K562 (cell line): ENCODE measurements around the gene CDC6. TPM values are rescaled to one million over a fixed set of nuclear protein-coding genes. Genes with fewer than 3 reads are reported as not detected.
A peak's percentile ranks its signal among the peaks of the same experiment; 100 is the strongest.

Experiments
- ATAC-seq: fragments of 200-7000 bp; cut with Tn5 transposase; 3 replicates; pipeline ENCODE4 v1.9.1; 2020; ENCODE audit warnings: moderate library complexity
- BruUV-seq: library from RNA; stranded (reverse); fragments of 400-500 nt; replicated peaks from 2 replicates; lab custom pipeline; 2021; lab: Mats Ljungman, UMichigan
- CTCF ChIA-PET: fragments of 300-600 bp; formaldehyde crosslinking; extraction: SDS; loops from one replicate; lab custom pipeline; 2021; ENCODE audit warnings: low intra/inter-chr PET ratio; lab: Yijun Ruan, JAX
- POLR2A ChIA-PET: fragments of 300-600, 350-650 bp; sonication (Branson Sonifier 250); formaldehyde crosslinking; extraction: SDS; loops from one replicate; lab custom pipeline; 2021; ENCODE audit warnings: antibody characterized with exemption, inconsistent platforms; lab: Yijun Ruan, JAX
- DNase-seq, 4 experiments: peaks; one replicate each; pipeline versions ENCODE4 v3.0.0 to v3.0.0-alpha.2; 2011 to 2018; ENCODE audit warnings: low spot score in 3 of 4, mixed read lengths in 3 of 4; ENCODE audit errors: extremely low read depth in 1 of 4
- FAIRE-seq: peaks from 2 replicates; lab custom pipeline; 2011; peaks lifted over from hg19 to GRCh38; lab: Jason Lieb, UNC
- H2AFZ ChIP-seq: 2 replicates; pipeline ENCODE4 v1.6.0; 2011; ENCODE audit warnings: low read depth, low read length, control low read depth, inconsistent platforms
- H3K27ac ChIP-seq: fragments of 200-600 bp; 3 replicates; pipeline ENCODE4 v1.8.0; 2011; ENCODE audit warnings: low read depth, mild to moderate bottlenecking, control low read depth, inconsistent platforms, low read length, moderate library complexity, mixed read lengths; ENCODE audit errors: extremely low read depth
- H3K27me3 ChIP-seq, 2 experiments: fragments of 300-600 bp in 1 of 2; 2 replicates in 1 of 2; 3 replicates in 1 of 2; pipeline versions ENCODE4 v1.6.0 to v1.8.0; 2011; ENCODE audit warnings: inconsistent platforms in 2 of 2, low read length in 2 of 2, mild to moderate bottlenecking in 1 of 2, mixed read lengths in 1 of 2, moderate library complexity in 1 of 2; ENCODE audit not compliant: control insufficient read depth in 2 of 2, insufficient read depth in 2 of 2
- H3K36me3 ChIP-seq: fragments of 300-600 bp; 3 replicates; pipeline ENCODE4 v1.8.0; 2011; ENCODE audit warnings: mild to moderate bottlenecking, low read length, inconsistent platforms; ENCODE audit not compliant: control insufficient read depth, insufficient read depth
- H3K4me1 ChIP-seq, 2 experiments: fragments of 200-600 bp in 1 of 2; replicated peaks in 1 of 2; 2 replicates in 1 of 2; 3 replicates in 1 of 2; pipeline versions ENCODE4 v1.5.1 to v1.8.0; 2011; ENCODE audit warnings: inconsistent platforms in 2 of 2, low read length in 2 of 2, mild to moderate bottlenecking in 1 of 2, mixed read lengths in 1 of 2, moderate library complexity in 1 of 2; ENCODE audit not compliant: control insufficient read depth in 2 of 2, insufficient read depth in 2 of 2
- H3K4me2 ChIP-seq: 2 replicates; pipeline ENCODE4 v1.6.1; 2011; ENCODE audit warnings: low read length, control low read depth, inconsistent platforms, mixed read lengths; ENCODE audit not compliant: insufficient read depth
- H3K4me3 ChIP-seq: fragments of 200-600 bp; sonication (generic), shearing (Covaris generic); 2 replicates; pipeline ENCODE4 v1.5.1; 2016; ENCODE audit warnings: control low read depth, inconsistent platforms
- H3K79me2 ChIP-seq: fragments of 200-600 bp; 3 replicates; pipeline ENCODE4 v1.8.0; 2011; ENCODE audit warnings: low read length, inconsistent platforms; ENCODE audit not compliant: control insufficient read depth, insufficient read depth
- H3K9ac ChIP-seq, 2 experiments: 2 replicates each; pipeline versions ENCODE4 v1.6.0 to v1.6.1; 2011; ENCODE audit warnings: low read depth in 2 of 2, low read length in 2 of 2, control low read depth in 1 of 2, inconsistent platforms in 1 of 2, mild to moderate bottlenecking in 1 of 2, mixed read lengths in 1 of 2; ENCODE audit not compliant: insufficient read depth in 1 of 2
- H3K9me1 ChIP-seq: one replicate; pipeline ENCODE4 v1.6.0; 2011; ENCODE audit warnings: inconsistent platforms, mild to moderate bottlenecking, low read length, moderate library complexity; ENCODE audit not compliant: control insufficient read depth, insufficient read depth
- H3K9me3 ChIP-seq: replicated peaks from 2 replicates; pipeline ENCODE4 v1.5.1; 2011; ENCODE audit warnings: low read depth, low read length, inconsistent platforms; ENCODE audit not compliant: control insufficient read depth, insufficient read depth
- H4K20me1 ChIP-seq: replicated peaks from 2 replicates; pipeline ENCODE4 v1.6.1; 2011; ENCODE audit warnings: low read length, inconsistent platforms, mixed read lengths; ENCODE audit not compliant: control insufficient read depth, insufficient read depth
- CC2D1A ChIP-seq: fragments of 450-650 bp; IDR thresholded peaks from 2 replicates; pipeline ENCODE4 v1.6.1; 2017; ENCODE audit warnings: mild to moderate bottlenecking
- CTBP1 ChIP-seq: fragments of 450-650 bp; IDR thresholded peaks from 2 replicates; pipeline ENCODE4 v1.6.1; 2016; ENCODE audit warnings: borderline replicate concordance
- GATA2 ChIP-seq: sonication (generic); formaldehyde crosslinking; IDR thresholded peaks from 2 replicates; pipeline ENCODE4 v1.4.0; 2020; ENCODE audit warnings: mild to moderate bottlenecking, missing genetic modification reagents
- HDGF ChIP-seq: fragments of 450-650 bp; IDR thresholded peaks from 2 replicates; pipeline ENCODE4 v1.6.1; 2016
- HOMEZ ChIP-seq: fragments of 250-450 bp; sonication (Bioruptor Pico); IDR thresholded peaks from 2 replicates; pipeline ENCODE4 v1.4.0; 2020; ENCODE audit warnings: mild to moderate bottlenecking, moderate library complexity
- KDM5B ChIP-seq: fragments of 200-600 bp; sonication (generic); IDR thresholded peaks from 2 replicates; pipeline ENCODE4 v1.6.1; 2012; ENCODE audit warnings: low read depth, mild to moderate bottlenecking, moderate library complexity, low read length, control low read depth, inconsistent platforms; ENCODE audit not compliant: insufficient replicate concordance
- KLF16 ChIP-seq: IDR thresholded peaks from 2 replicates; pipeline ENCODE4 v1.6.1; 2016; ENCODE audit warnings: antibody characterized with exemption
- MYNN ChIP-seq, 2 experiments: sonication (generic); formaldehyde crosslinking in 1 of 2; IDR thresholded peaks; 2 replicates each; pipeline versions ENCODE4 v1.5.0 to v1.6.1; 2016 to 2020; ENCODE audit warnings: antibody characterized with exemption in 1 of 2, missing genetic modification reagents in 1 of 2
- RAD21 ChIP-seq, 2 experiments: fragments of 250-450 bp in 1 of 2; fragments of 450-650 bp in 1 of 2; sonication (Bioruptor Pico) in 1 of 2; formaldehyde crosslinking in 1 of 2; IDR thresholded peaks in 1 of 2; conservative IDR thresholded peaks in 1 of 2; 2 replicates each; pipeline versions ENCODE4 v1.4.0 to v1.8.0; 2020 to 2022; ENCODE audit warnings: mild to moderate bottlenecking in 2 of 2, moderate library complexity in 1 of 2
- SMC3 ChIP-seq: conservative IDR thresholded peaks from 2 replicates; pipeline ENCODE4 v1.6.1; 2011; ENCODE audit warnings: low read depth, low read length, improper control_type of control experiment; ENCODE audit not compliant: insufficient read depth
- ZNF217 ChIP-seq: sonication (generic); formaldehyde crosslinking; IDR thresholded peaks from 2 replicates; pipeline ENCODE4 v1.8.0; 2022; ENCODE audit warnings: mild to moderate bottlenecking, missing genetic modification reagents
- ZZZ3 ChIP-seq: fragments of 450-650 bp; IDR thresholded peaks from 2 replicates; pipeline ENCODE4 v1.6.1; 2016; ENCODE audit warnings: antibody characterized with exemption, mild to moderate bottlenecking, moderate library complexity
- WGBS: fragments of 100-300 bp; shearing (Covaris generic); methylation state at CpG from one replicate; pipeline ENCODE4 v1.1.6; 2016; ENCODE audit warnings: low coverage, mixed read lengths; ENCODE audit not compliant: insufficient coverage; ENCODE audit errors: missing lambda C conversion rate; 5-methylcytosine and 5-hydroxymethylcytosine counted together
- in situ Hi-C: fragments of 300-500 bp; cut with MboI; formaldehyde crosslinking; loops from 4 replicates; pipeline ENCODE4 v1.15.0; 2018; ENCODE audit warnings: inconsistent platforms, mixed read lengths
- intact Hi-C: fragments of 100-400 bp; cut with micrococcal nuclease; formaldehyde crosslinking; loops from 2 replicates; pipeline ENCODE4 v1.14.2; 2022
- polyA plus RNA-seq, 8 experiments: library from polyadenylated mRNA; depleted of rRNA in 4 of 8; stranded (reverse) in 5 of 8; unstranded in 3 of 8; fragments of >200 nt; fragmentation: Nextera tagmentation in 2 of 8; fragmentation: Illumina TruSeq in 1 of 8; extraction: Ambion mirVana in 2 of 8; extraction: Trizol in 1 of 8; gene quantifications; 2 replicates each; pipeline versions ENCODE4 v1.2.1 to v1.2.3, GENCODE V29; 2011 to 2014; ENCODE audit warnings: inconsistent platforms in 1 of 8, missing spikeins in 1 of 8
- total RNA-seq, 7 experiments: library from RNA; depleted of rRNA in 6 of 7; stranded (reverse); fragments of >200 nt in 6 of 7; fragmentation: Illumina TruSeq in 2 of 7; extraction: Trizol in 2 of 7; gene quantifications; 2 replicates each; pipeline versions ENCODE4 v1.2.1 to v1.2.3, GENCODE V29; 2011 to 2021; ENCODE audit warnings: low replicate concordance in 1 of 7
- TF ChIP-seq, protein P1 (sequence below): fragments of 450-650 bp; IDR thresholded peaks from 2 replicates; pipeline ENCODE4 v1.6.1; 2017; ENCODE audit warnings: antibody characterized with exemption, mild to moderate bottlenecking

Gene CDC6
- total and polyA plus RNA-seq, 9 of the 15 experiments (the other 6 are each of a cell fraction or from before 2014, with no cell fraction given), result 29.6 to 141 (median 106) TPM

GRCh38 chr17:40303009-40303657, 15.5 kb downstream of the CDC6 start:
- ATAC-seq, result peak; percentile 48
- no TSS peak for BruUV-seq
- H4K20me1 ChIP-seq, result no peaks in the 10 kb centered on the region
- no peaks in the 10 kb centered on the region for H3K9me3 ChIP-seq
- 60% methylated on average over 4 of the region's 4 CpGs for WGBS
- CTCF ChIA-PET, result interaction anchor here (0.7 to 3.7 kb wide), 7 partner anchors 43 to 257 kb away, joined by 3 to 90 read pairs (median 4); no protein-coding TSS in a partner anchor
- intact Hi-C loops, result loop anchor here (1.0 to 10.0 kb wide), 2 partner anchors 52 to 232 kb away; no protein-coding TSS in a partner anchor
- H3K9me1 ChIP-seq, result no peaks in the 10 kb centered on the region
- no peak overlapping the region for H3K9ac ChIP-seq
- H3K79me2 ChIP-seq, result no peaks in the 10 kb centered on the region
- no peak overlapping the region for H3K4me2 ChIP-seq
- H3K27ac ChIP-seq, result no peak overlapping the region
- H3K4me3 ChIP-seq, result no peak overlapping the region
- FAIRE-seq, result peak; percentile 37
- no peak overlapping the region for H2AFZ ChIP-seq
- in situ Hi-C loops, result loop anchor here (5.0 kb wide), 1 partner anchor 49 kb away; no protein-coding TSS in a partner anchor
- peaks cover 20 to 21% of the 10 kb centered on the region in 2 experiments for H3K4me1 ChIP-seq
- peak in 3 of 4 experiments; percentile 36 to 63 (median 47) for DNase-seq
- H3K27me3 ChIP-seq, result no peaks in the 10 kb centered on the region
- POLR2A ChIA-PET, result interaction anchor here (0.5 to 1.1 kb wide), 3 partner anchors 9 to 592 kb away, joined by 3 to 5 read pairs (median 3); no protein-coding TSS in a partner anchor
- H3K36me3 ChIP-seq, result peaks cover 68% of the 10 kb centered on the region
- TF ChIP-seq HDGF (0 out of 2 replicates have a peak, but pooled peaks have one; percentile 39), MYNN (IDR thresholded peaks at IDR 0.05) (peak; percentile 50; the same call in 1 of the 2 replicates), MYNN (CRISPR knock-in tag; IDR thresholded peaks at IDR 0.05) (no peak), RAD21 (CRISPR knock-in tag; conservative IDR thresholded peaks at IDR 0.05 in 1 of 2, IDR thresholded peaks at IDR 0.05 in 1 of 2) (peak; percentile 89 to 92), ZNF217 (no peak), SMC3 (peak; percentile 81), KLF16 (peak; percentile 18; the same call in 1 of the 2 replicates), GATA2 (CRISPR knock-in tag) (peak; percentile 34; the same call in 1 of the 2 replicates), ZZZ3 (0 out of 2 replicates have a peak, but pooled peaks have one; percentile 42), KDM5B (no peak), HOMEZ (CRISPR knock-in tag) (no peak), CC2D1A (0 out of 2 replicates have a peak, but pooled peaks have one; percentile 66), CTBP1 (peak; percentile 15; the same call in 1 of the 2 replicates)
- TF ChIP-seq, protein P1, sequence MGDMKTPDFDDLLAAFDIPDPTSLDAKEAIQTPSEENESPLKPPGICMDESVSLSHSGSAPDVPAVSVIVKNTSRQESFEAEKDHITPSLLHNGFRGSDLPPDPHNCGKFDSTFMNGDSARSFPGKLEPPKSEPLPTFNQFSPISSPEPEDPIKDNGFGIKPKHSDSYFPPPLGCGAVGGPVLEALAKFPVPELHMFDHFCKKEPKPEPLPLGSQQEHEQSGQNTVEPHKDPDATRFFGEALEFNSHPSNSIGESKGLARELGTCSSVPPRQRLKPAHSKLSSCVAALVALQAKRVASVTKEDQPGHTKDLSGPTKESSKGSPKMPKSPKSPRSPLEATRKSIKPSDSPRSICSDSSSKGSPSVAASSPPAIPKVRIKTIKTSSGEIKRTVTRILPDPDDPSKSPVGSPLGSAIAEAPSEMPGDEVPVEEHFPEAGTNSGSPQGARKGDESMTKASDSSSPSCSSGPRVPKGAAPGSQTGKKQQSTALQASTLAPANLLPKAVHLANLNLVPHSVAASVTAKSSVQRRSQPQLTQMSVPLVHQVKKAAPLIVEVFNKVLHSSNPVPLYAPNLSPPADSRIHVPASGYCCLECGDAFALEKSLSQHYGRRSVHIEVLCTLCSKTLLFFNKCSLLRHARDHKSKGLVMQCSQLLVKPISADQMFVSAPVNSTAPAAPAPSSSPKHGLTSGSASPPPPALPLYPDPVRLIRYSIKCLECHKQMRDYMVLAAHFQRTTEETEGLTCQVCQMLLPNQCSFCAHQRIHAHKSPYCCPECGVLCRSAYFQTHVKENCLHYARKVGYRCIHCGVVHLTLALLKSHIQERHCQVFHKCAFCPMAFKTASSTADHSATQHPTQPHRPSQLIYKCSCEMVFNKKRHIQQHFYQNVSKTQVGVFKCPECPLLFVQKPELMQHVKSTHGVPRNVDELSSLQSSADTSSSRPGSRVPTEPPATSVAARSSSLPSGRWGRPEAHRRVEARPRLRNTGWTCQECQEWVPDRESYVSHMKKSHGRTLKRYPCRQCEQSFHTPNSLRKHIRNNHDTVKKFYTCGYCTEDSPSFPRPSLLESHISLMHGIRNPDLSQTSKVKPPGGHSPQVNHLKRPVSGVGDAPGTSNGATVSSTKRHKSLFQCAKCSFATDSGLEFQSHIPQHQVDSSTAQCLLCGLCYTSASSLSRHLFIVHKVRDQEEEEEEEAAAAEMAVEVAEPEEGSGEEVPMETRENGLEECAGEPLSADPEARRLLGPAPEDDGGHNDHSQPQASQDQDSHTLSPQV, result 0 out of 2 replicates have a peak, but pooled peaks have one; percentile 24
